Psoas muscle (tissue), 8 donors: Measurements from ENCODE around the gene PEX26. TPM values are rescaled to one million over a fixed set of nuclear protein-coding genes. Genes with fewer than 3 reads are reported as not detected.
"Not testable (repeated sequence)": the region's sequence is repeated elsewhere in the genome, so short reads cannot be mapped to it uniquely, and the experiment has no call there.

ENCODE experiments used
- ATAC-seq, 4 donors: fragments of 200-7000 bp; cut with Tn5 transposase; one replicate each; pipeline ENCODE4 v1.9.1; 2020; ENCODE audit warnings: moderate library complexity in 3 of 4, mild to moderate bottlenecking in 2 of 4
- DNase-seq, 2 donors: peaks; one replicate each; pipeline ENCODE4 v3.0.0-alpha.2; 2020
- H3K27ac ChIP-seq: fragments of 200-600 bp; one replicate; pipeline ENCODE4 v1.8.0; 2022
- H3K27me3 ChIP-seq, 3 donors: fragments of 200-600 bp in 1 of 3; one replicate each; pipeline versions ENCODE4 v1.6.1 to v1.8.0; 2013 to 2022; ENCODE audit warnings: low read length in 2 of 3, mild to moderate bottlenecking in 2 of 3, moderate library complexity in 1 of 3; ENCODE audit not compliant: insufficient read depth in 3 of 3
- H3K36me3 ChIP-seq, 2 donors: fragments of 200-600 bp in 1 of 2; one replicate each; pipeline versions ENCODE4 v1.6.1 to v1.8.0; 2013 to 2022; ENCODE audit warnings: low read depth in 1 of 2, mild to moderate bottlenecking in 1 of 2, moderate library complexity in 1 of 2; ENCODE audit not compliant: insufficient read depth in 1 of 2
- H3K4me1 ChIP-seq: fragments of 200-600 bp; one replicate; pipeline ENCODE4 v1.8.0; 2022
- H3K4me3 ChIP-seq: fragments of 200-600 bp; one replicate; pipeline ENCODE4 v1.8.0; 2022; ENCODE audit warnings: mild to moderate bottlenecking
- H3K9me3 ChIP-seq: fragments of 200-600 bp; one replicate; pipeline ENCODE4 v1.8.0; 2022
- CTCF ChIP-seq: fragments of 200-600 bp; IDR thresholded peaks from one replicate; pipeline ENCODE4 v1.8.0; 2022; ENCODE audit warnings: antibody characterized with exemption
- WGBS, 3 donors: extraction: QIAGEN DNeasy Blood & Tissue Kit; methylation state at CpG; one replicate each; pipeline versions ENCODE4 v1.1.6 to v1.1.7; 2013; 5-methylcytosine and 5-hydroxymethylcytosine counted together
- intact Hi-C, 2 donors: fragments of 100-400 bp; cut with DNase I; formaldehyde crosslinking; loops; one replicate each; pipeline versions ENCODE4 v1.11.0 to v1.14.2; 2022
- polyA plus RNA-seq, 3 donors: library from polyadenylated mRNA; stranded (reverse); fragments of 200-250 nt; gene quantifications; one replicate each; pipeline ENCODE4 v1.2.3, GENCODE V29; 2013
- total RNA-seq, 4 donors: library from RNA; stranded (reverse); fragmentation: NEBNext Ultra II Directional in 2 of 4; extraction: Animal tissue kit (Norgen Biotek cat#: 25700) in 2 of 4; gene quantifications; one replicate each; pipeline versions ENCODE4 v1.2.1 to v1.2.4, GENCODE V29; 2021 to 2023
- donor health status: healthy with polysubstance abuse.
- donor health status: DM: no; HTN: no; CAD: no; lungs with moderate emphysema.
- donor health status: Bipolar disorder and iron deficiency.
- donor health status: healthy.
- donor health status: DM: yes; HTN: yes; CAD: no.
- donor health status: DM: no; HTN: no; CAD: no.
- donor health status: DM: no; HTN: no; CAD: no.
- donor health status: DM: yes; HTN: yes; CAD: no.

PEX26 gene
- total and polyA plus RNA-seq, 7 donors: 11.2 to 23.4 (median 18.8) TPM

GRCh38 chr22:18069041-18069440 lies 8.7 kb upstream of the PEX26 start:
- Histone ChIP-seq H3K27ac (peak overlapping the region; percentile 53), H3K27me3 (no peaks in the 10 kb centered on the region), H3K4me3 (no peak overlapping the region), H3K9me3 (no peaks in the 10 kb centered on the region), H3K4me1 (peaks cover 20% of the 10 kb centered on the region), H3K36me3 (no peaks in the 10 kb centered on the region)
- no peak for TF ChIP-seq CTCF
- ATAC-seq (no peak), DNase-seq (no peak)
- 79 to 94% (median 87%) methylated on average over 2 of the region's 2 CpGs for WGBS, 3 donors
- intact Hi-C loops: no loop called here

DNA sequence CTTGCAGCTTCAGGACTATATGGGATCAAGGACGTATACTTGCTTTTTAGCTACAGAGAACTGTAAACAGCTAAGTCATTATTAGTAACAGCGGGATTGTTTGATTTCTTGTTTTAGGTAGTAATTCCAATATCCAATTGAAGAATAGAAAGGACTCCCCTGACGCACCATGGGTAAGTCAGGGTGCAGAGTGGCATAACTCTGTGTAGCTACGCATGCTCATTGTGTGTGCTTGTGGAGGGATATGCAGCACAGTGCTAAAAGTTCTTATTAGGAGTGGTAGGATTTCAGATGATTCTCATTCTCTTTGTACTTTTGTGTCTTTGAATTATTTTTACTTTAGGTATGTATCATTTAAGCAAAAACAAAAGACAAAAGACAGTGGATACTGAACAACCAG lies 7.7 kb upstream of the PEX26 start:
- Histone ChIP-seq H3K4me1 (peaks cover 20% of the 10 kb centered on the region), H3K27ac (no peak overlapping the region), H3K27me3 (no peaks in the 10 kb centered on the region), H3K4me3 (no peak overlapping the region), H3K36me3 (no peaks in the 10 kb centered on the region), H3K9me3 (no peaks in the 10 kb centered on the region)
- intact Hi-C loops: loop anchor here (5.0 kb wide), 2 partner anchors 43 to 173 kb away; no protein-coding TSS in a partner anchor
- 96 to 99% (median 96%) methylated on average over 4 of the region's 4 CpGs for WGBS, 3 donors
- no peak for ATAC-seq
- no peak for TF ChIP-seq CTCF
- DNase-seq: no peak

GRCh38 chr22:18070556-18071306 lies 7.1 kb upstream of the PEX26 start:
- Histone ChIP-seq H3K4me1 (peaks cover 24% of the 10 kb centered on the region), H3K9me3 (no peaks in the 10 kb centered on the region), H3K27me3 (no peaks in the 10 kb centered on the region), H3K27ac (no peak overlapping the region), H3K36me3 (no peaks in the 10 kb centered on the region), H3K4me3 (no peak overlapping the region)
- intact Hi-C loops: loop anchor here (5.0 kb wide), 2 partner anchors 43 to 173 kb away; no protein-coding TSS in a partner anchor
- no peak for DNase-seq
- TF ChIP-seq CTCF: peak; percentile 15
- WGBS, 3 donors: 87% methylated on average over 14 of the region's 14 CpGs
- no peak for ATAC-seq

DNA sequence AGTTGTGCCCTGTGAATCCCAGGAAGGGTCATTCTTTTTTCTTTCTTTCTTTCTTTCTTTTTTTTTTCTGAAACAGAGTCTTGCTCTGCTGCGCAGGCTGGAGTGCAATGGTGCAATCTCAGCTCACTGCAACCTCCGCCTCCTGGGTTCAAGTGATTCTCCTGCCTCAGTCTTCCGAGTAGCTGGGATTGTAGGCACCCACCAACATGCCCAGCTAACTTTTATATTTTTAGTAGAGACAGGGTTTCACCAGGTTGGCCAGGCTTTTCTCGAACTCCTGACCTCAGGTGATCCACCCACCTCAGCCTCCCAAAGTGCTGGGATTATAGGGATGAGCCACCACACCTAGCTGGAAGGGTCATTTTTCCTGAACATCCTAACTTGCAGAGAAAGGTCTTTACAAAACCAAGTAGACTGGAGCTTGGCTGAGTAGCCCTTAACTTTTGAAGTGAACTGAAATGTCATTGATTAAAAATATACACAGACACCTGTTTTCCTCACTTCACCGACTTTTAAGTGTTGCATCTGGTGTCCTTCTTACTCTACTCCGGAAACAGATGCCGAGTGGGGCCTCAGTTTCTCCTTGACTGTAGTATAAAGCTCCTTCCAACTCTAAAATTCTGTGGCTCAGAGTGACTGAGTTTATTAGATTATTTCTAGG lies 6.4 kb upstream of the PEX26 start:
- Histone ChIP-seq H3K4me1 (peaks cover 31% of the 10 kb centered on the region), H3K27ac (peak overlapping the region; percentile 23)
- 65 to 72% (median 68%) methylated on average over 7 of the region's 7 CpGs for WGBS, 3 donors
- not testable (repeated sequence) for ATAC-seq, H3K4me3 ChIP-seq, H3K36me3 ChIP-seq, H3K27me3 ChIP-seq, H3K9me3 ChIP-seq, DNase-seq
- intact Hi-C loops: loop anchor here (5.0 kb wide), 2 partner anchors 44 to 174 kb away; no protein-coding TSS in a partner anchor

DNA sequence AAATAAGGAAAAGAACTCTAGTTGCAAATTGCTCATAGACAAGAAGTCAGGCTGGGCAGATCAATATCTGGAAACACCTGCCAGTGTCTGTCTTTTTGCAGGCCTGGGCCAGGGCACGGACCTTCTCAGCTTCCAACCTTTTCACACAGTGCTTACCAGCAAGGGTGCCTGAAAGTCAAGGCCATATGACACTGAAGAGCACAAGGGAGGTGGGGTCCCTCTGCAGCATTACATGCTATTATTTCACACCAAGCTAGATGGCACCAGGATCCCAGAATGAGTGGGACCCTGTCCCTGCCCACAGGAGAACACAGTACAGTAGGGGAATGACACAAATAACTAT lies 5.9 kb upstream of the PEX26 start:
- H3K9me3 ChIP-seq: no peaks in the 10 kb centered on the region
- TF ChIP-seq CTCF: no peak
- no peak overlapping the region for H3K4me3 ChIP-seq
- intact Hi-C loops: loop anchor here (5.0 kb wide), 2 partner anchors 45 to 175 kb away; no protein-coding TSS in a partner anchor
- H3K27me3 ChIP-seq: no peaks in the 10 kb centered on the region
- ATAC-seq: peak in 1 of 4 donors; percentile 43
- no peak for DNase-seq
- WGBS, 3 donors: 17 to 29% (median 17%) methylated on average over 1 of the region's 1 CpG
- H3K36me3 ChIP-seq: no peaks in the 10 kb centered on the region
- H3K4me1 ChIP-seq: peaks cover 36% of the 10 kb centered on the region
- H3K27ac ChIP-seq: peak overlapping the region; percentile 23
